ENCODE results near the gene RPP30. TPM values are rescaled to one million over a fixed set of nuclear protein-coding genes. Genes with fewer than 3 reads are reported as not detected.

RPP30 gene
- total RNA-seq, 1 donor from 2014 or later: 45.2 TPM

- no peak for DNase-seq
Observed at GRCh38 chr10:90944749-90945148, 73.0 kb downstream of the RPP30 start.

- DNase-seq: no peak
Observed at GRCh38 chr10:90945491-90946070, 73.8 kb downstream of the RPP30 start.

- no peak for DNase-seq
Observed at GRCh38 chr10:90947030-90947960, 75.5 kb downstream of the RPP30 start.

Small RNA genes within 50 kb of the gene (small RNA-seq; reads per million reads assigned to genes)
- gene RF00019 (ENCODE audit: low replicate concordance): not detected
- gene RNU6-740P (ENCODE audit: low replicate concordance): not detected

Other genes starting within 250 kb of the RPP30 start
- 0.30 TPM for gene HTR7, start 13.9 kb upstream of the RPP30 start, total RNA-seq
- gene ANKRD1, start 49.1 kb downstream of the RPP30 start, total RNA-seq: 10.9 TPM